ENCODE data around the gene STAP2.

STAP2 gene

DNA sequence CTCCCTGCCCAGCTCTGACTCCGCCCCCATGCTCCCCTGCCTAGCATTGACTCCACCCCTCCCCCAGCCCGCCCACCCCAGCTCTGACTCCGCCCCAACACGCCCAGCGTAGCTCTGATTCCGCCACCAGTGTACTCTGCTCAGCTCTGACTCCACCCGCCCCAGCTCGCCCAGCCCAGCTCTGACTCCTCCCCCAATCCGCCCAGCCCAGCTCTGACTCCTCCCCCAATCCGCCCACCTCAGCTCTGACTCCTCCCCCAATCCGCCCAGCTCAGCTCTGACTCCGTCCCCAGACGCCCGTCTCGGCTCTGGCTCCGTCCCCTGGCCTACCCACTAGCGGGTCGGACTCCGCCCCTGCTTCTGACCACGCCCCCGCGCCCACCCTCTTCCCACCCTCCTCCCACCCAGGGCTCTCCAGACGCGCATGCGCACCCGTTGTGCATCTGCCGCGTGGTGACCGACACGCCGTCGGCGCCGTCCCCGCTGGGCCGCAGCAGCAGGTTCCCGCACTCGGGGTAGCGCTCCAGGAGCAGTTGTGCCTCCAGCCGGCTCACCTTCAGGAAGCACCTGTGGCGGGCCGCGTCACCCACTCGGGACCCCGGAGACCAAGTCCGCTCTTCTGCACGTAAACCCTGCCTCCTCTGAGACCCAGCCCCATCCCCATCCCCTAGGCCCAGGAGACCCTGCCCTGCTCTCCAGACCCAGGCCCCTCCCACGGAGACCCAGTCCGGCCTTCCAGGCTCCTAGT, 10.2 kb downstream of the STAP2 start:
- DNase-seq (ENCODE audit: low read depth in 2 of 2, low spot score in 1 of 2), result peak; percentile 82 to 98

DNA sequence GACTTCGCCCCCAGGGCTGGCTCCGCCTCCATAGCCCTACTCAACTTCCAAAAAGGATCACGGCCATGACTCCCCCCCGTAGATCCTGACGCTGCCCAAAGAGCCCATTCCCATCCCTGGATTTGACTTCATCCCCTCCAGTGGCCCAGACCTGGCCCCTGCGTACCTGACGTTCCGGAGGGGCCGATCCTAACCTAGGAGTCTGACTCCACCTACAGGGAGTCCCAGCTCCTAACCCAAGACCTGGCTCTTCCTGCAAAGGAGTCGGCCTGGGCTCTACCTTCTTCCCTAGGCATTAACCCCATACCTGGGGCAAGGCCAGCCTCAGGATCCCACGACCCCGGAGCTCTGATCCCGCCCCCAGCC, 10.8 kb downstream of the STAP2 start:
- DNase-seq (ENCODE audit: low read depth in 2 of 2, low spot score in 1 of 2), result no peak

DNA sequence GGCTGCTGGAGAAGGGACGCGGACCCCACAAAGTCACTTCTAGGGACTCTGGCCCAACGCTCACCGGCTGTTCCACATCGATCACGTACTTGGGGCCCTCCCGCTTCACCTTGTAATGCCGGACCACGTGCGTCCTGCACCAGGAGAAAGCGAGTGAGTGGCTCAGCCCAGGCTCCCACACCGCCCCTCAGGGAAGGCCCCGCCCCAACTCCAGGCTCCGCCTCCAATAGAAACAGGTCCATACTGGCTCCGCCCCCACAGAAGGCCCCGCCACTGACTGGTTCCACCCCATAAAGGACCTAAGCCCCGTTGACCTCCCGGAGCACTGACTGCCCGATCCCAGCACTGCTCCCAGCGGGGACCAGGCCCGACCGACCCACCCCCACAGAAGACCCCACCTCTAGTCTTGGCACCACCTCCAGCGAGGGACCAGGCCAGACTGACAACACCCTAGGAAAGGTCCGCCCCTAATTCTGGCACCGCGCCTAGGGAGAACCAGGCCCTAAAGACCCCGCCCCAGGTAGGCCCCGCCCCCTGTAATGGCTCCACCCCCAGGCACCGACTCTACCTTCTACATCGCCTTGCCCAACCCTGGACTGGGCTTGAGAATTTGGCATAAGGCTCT, 11.3 kb downstream of the STAP2 start:
- DNase-seq (ENCODE audit: low read depth in 2 of 2, low spot score in 1 of 2), result peak in 1 of 2 donors; percentile 47

DNA sequence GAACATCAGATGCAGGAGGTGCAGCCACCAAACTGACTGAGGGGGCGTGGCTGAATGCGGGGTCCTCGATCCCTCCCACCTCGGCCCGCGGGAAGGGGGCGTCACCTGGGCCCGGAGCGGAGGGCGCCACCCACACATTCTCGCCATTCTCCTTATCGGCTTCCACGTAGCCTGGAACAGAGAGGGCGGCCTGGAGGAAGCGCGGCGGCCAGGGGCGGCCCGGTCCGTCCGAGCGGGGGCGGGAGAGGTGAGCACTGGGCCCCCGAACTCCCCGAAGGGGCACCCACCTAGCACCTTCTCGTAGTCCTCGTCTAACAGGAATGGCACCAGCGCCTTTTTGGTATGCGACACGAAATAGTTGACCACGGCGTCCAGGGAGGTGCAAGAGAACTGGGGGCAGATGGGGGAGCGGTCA, 11.8 kb downstream of the STAP2 start:
- no peak for DNase-seq (ENCODE audit: low read depth in 2 of 2, low spot score in 1 of 2)

DNA sequence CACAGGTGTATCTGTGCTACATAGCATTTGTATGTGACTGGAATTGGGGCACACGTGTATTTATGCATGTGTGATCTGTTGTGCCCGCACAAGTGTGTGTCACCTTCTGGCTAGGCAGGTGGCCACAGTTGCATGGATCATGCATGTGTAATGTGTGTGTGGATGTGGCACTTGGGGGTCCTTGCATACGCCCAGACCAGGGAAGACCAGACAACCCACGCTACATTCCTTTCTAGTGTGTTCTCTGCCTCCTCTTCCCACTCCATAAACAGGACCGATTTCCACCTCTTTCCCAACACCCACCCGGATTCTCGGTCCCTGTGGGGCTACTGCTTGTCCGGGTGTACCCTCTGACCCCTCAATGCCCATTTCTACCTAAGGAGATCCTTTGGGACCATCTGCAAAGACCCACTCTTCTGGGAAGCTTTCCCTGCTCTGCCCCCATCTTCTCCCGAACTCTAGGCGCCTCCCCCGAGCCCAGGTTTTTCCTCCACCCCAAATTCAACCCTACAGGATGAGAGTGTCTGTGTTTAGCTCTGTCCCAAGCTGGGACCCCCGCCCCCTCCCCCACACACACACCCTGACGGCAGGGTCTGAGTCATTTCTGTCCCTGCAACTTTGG, 12.3 kb downstream of the STAP2 start:
- no peak for DNase-seq (ENCODE audit: low read depth in 2 of 2, low spot score in 1 of 2)

DNA sequence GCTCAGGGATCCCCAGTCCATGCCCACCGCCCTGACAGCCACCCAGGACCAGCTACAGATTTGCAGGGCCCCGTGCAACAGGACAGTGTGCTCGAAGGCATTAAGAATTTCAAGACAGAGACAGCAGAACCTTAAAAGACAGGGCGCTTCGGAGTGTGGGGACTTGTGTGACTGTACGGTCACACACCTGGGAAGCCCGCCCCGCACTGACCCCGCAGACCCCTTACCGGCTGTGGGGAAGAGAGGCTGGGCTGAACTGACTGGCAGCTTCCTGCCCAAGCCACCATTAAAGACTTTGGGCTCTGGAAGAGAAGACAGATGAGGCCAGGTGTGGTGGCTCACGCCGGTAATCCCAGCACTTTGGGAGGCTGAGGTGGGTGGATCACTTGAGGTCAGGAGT, 14.4 kb downstream of the STAP2 start:
- DNase-seq (ENCODE audit: low read depth in 2 of 2, low spot score in 1 of 2), result no peak

DNA sequence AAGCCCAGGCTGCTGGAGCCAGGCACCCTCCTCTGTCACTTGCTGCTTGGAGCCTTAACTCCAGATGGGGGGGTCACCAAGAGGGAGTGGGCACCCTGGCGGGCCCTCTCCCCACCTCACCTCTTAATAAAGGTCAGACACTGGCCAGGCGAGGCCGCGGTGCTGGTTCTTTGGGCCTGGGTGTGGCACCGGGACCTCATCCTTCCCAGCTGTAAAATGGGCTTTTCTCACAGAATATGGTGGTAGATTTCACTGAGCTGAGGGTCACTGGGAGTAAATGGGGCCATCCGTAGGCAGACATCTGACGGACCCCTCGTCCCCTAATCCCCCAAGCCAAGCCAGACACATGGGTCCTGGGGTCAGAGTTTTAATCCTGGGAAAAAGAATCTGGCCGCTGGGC, 14.9 kb downstream of the STAP2 start:
- no peak for DNase-seq (ENCODE audit: low read depth in 2 of 2, low spot score in 1 of 2)

DNA sequence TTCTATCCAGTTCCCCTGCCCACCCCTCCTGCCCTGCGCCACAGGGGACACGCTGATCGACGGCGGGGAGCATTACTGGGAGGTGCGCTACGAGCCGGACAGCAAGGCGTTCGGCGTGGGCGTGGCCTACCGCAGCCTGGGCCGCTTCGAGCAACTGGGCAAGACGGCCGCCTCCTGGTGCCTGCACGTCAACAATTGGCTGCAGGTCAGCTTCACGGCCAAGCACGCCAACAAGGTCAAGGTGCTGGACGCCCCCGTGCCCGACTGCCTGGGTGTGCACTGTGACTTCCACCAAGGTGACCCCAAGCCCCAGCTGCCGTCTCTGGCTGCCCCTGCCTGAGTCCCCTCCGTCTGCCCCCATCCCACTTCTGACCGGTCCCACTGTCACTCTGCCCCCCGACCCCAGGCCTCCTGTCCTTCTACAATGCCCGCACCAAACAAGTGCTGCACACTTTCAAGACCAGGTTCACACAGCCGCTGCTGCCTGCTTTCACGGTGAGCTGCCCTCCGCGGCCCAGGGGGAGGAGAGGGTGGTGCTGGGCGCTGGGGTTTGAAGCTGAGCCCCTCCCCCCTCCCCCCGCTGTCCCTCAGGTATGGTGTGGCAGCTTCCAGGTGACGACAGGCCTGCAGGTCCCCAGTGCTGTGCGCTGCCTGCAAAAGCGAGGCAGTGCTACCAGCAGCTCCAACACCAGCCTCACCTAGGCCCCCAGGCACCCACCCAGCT, 15.5 kb downstream of the STAP2 start:
- no peak for DNase-seq (ENCODE audit: low read depth in 2 of 2, low spot score in 1 of 2)

DNA sequence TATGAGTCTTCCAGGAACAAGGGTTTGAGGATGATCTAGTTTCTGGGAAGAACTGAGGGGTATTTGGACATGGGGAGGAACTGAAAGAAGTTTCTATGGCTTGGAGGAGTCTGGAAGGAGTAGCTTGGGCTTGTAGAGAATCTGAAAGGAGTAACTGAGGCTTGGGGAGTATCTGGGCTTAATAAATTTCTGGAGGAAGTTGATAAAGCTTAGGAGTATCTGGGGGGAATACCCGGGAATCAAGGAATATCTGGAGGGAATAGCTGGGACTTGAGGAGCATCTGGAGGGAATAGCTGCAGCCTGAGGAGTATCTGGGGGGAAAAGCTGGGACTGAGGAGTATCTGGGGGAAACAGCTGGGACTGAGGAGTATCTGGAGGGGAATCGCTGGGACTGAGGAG, 18.2 kb downstream of the STAP2 start:
- DNase-seq (ENCODE audit: low read depth in 2 of 2, low spot score in 1 of 2), result no peak

DNA sequence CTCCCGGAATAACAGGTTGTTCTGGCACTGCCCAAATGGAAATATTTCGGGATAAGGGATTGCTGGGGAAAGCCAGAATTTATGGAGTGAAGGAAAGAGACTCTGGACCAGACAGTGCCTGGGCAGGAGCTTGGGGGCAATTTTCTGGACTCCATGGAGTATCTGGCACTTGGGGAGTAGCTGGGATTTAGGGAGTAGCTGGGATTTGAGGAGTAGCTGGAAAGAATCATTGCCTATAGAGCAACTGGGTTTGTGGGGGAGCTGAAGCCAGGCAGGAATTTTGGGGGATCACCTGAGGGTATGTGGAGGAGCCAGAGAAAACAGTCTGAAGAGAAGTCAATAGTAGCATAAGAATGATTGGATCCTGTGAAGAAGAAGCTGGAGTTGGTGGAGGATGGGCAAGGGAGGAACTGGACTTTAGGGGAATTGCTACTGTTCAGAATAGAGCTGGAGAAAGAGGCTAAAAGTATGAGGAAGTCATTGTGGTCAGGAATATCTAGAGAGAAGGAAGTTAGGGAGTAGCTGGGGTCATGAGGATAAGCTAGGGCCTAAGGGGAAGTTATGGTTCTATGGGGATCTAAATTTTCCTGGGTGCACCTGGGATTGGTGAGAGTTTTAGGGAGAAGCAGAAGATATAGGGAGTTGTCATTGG, 19.4 kb downstream of the STAP2 start:
- DNase-seq (ENCODE audit: low read depth in 2 of 2, low spot score in 1 of 2), result no peak

DNA sequence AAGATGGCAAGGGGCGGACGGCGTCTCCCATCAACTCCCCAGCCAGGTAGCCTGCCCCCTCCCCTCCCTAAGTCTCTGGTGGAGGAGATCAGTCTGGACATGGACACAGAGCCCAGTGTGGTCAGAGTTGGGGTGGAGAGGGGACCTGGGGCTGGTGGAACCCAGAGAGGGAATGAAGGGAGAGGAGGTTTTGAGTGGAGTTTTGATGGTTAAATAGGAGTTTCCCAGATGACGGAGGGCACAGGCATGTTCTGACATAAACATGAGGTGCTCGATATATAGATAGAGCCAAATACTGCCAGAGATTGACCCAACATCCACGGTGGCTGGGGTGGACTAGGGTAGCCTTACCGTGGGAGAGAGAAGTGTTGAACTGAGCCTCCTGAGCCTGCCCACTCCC, 20.2 kb downstream of the STAP2 start:
- no peak for DNase-seq (ENCODE audit: low read depth in 2 of 2, low spot score in 1 of 2)

DNA sequence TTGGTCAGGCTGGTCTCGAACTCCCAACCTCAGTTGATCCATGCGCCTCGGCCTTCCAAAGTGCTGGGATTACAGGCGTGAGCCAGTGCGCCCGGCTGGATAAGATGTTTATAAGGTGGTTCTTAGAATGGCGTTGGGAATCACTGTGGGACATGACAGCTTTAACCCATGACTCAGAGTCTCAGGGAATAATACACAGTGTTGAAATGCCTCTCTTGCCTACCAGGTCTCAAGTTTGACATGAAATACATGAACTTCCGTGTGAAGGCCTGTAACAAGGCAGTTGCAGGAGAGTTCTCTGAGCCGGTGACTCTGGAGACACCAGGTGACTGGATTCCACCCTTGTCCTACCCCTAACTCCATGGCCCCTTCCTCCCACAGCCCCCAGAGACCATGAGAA, 21.7 kb downstream of the STAP2 start:
- DNase-seq (ENCODE audit: low read depth in 2 of 2, low spot score in 1 of 2), result no peak

DNA sequence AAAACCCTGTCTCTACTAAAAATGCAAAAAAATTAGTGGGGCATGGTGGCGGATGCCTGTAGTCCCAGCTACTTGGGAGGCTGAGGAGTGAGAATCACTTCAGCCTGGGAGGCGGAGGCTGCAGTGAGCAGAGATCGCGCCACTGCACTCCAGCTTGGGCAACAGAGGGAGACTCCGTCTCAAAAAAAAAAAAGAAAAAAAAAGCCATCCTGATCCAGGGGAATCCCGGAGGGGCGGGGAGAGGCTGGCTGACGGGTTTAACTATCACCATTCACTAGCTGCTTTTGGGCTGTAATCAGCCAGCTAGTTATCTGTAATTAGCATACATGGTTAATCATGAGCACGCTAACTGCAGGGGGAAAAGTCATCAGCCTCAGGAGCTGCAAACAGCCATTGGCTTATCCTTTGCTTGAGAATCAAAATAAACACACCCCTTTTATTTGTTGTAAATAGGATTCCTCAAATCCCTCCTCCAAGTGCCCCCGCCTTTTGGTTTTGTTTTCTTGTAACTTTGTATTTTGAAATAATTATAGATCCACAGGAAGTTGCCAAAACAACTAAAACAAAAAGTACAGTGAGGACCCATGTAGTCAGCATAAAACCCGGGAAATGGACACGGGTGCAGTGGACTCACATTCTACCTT, 24.7 kb downstream of the STAP2 start:
- no peak for DNase-seq (ENCODE audit: low read depth in 2 of 2, low spot score in 1 of 2)

DNA sequence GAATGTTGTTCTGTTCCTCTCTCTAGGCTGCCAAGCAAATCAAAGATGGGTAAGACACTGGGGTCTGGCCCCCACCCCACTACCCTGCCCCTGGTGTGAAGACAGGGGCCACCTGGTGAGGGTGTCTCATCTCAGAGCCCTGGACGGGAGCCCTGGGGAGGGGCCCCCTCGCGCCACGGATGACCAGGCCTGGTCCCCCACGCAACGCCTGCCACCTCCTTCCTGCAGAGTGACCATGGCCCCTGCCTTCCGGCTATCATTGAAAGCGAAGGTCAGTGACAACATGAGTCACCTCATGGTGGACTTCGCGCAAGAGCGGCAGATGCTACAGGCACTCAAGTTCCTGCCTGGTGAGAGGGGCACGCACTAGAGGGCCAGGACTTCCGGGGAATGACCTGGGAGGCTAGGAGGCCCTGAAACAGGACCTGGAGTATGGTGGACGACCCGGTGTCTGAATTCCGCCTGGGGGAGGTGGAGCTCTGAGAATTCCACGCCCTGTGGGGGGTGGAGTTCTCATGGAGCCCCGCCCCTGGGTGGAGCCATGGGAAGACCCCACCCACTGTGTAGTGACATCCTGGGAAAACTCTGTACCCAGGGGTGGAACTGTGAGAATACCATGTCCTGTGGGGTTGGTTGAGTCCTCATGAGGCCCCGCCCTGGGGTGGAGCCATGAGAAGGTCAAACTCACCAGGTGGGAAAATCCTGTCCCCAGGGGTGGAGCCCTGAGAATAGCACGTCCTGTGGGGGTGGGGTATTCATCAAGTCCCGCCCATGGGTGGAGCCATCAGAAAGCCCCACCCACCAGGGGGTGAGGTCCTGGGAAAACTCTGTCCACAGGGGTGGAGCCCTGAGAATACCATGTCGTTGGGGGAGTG, 28.1 kb downstream of the STAP2 start:
- DNase-seq (ENCODE audit: low read depth in 2 of 2, low spot score in 1 of 2), result no peak

DNA sequence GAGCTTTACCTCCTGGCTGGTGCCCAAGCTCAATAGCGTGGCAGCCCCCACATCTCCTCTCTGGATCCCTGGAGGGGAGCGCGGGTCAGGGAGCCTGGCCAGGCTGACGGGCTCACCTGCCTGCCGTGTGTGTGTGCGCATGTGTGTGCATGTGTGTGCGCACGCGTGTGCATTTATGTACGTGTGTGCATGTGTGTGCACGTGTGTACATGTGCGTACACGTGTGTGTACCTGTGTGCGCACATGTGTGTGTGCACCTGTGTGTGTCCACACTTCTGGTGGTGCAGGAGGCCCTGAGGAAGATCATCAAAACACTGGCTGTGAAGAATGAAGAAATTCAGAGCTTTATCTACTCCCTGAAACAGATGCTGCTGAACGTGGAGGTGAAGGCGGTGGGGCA, 33.0 kb downstream of the STAP2 start:
- DNase-seq (ENCODE audit: low read depth in 2 of 2, low spot score in 1 of 2), result no peak

DNA sequence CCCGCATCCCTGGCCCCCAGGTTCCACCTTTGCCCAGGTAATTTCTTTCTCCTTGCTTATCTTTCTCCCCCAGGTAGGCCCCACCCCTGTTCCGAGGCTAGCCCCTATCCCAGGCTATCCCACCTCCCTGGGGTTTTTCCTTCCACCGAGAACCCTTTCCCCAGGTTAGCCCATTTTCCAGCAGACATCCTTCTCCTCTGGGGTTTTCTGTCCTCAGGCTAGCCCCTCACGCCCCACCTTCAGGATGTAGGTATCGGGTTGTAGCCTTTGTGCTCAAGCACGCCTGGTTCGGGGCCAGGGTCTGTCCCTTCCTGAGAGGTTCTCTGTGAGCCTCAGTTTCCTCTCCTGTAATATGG, 33.4 kb downstream of the STAP2 start:
- no peak for DNase-seq (ENCODE audit: low read depth in 2 of 2, low spot score in 1 of 2)

DNA sequence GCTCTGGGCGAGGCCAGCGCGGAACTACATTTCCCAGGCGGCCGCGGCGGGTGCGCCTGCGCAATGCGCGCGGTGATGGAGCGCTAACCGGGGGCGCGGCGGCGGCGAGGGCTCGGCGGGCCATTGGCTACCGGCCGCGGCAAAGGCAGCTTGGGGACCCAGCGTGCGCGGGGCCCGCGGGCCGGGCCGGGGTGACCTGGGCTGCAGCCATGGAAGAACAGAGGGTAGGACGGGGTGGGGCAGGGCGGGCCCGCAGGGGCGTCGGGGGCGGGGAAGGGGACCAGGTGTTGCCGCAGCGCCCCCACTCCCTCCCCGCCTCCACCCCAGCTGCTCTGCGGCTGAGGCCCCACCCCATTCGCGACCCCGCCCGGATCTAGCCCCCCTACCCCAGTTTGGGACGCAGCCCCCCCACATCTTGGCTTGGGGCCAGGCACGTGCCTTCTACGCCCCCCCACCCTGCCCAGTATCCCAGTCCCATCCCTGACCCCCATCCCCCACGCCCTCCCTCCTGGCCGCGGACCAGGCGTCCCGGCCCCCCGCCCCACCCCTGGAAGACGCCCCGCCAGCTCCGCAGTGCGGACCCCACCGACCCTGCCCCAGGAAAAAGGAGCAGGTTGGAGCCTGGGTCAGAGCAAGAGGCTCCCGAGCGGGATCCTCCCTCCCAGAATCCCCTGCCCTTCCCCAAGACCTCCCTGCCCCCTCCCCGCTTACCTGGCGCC, 33.9 kb downstream of the STAP2 start, which contains the start of gene FSD1:
Gene FSD1 (plus strand): TSS at position 61 of the 719 bp plus-strand sequence. CDS start 149 bp downstream, at position 210.
- DNase-seq (ENCODE audit: low read depth in 2 of 2, low spot score in 1 of 2), result no peak

DNA sequence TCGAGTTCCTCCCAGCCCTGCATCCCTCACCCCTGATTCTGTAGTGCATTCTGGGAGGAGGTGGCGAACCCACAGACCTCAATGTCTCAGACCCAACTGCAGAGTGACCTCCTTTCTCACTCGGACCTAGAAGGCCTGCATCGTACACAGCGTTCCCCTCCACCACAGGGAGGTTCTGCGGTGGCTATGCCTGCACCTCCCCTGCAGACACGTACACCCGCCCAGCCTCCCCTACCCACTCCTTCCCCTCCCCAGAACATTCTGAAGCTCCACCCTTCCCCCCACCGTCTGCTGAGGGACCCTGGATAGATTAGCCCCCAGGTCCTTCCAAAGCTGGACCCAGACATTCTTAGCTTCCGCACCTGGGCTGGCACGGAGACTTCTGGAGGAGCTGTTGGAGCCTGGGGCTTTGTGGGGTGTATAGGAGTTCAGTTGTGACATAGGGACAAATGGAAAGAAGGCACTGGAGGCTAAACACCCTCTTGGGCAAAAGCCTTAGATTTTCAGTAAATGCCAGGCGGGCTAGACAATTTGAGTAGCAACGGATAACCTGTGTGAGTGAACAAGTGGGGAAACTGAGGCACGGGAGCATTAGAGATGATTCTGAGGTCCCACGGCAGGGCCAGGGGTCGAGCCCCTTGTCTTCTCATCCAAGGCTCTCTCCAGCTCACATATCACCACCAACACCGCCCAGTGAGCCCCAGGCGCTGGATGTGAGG, 34.6 kb downstream of the STAP2 start:
- no peak for DNase-seq (ENCODE audit: low read depth in 2 of 2, low spot score in 1 of 2)

DNA sequence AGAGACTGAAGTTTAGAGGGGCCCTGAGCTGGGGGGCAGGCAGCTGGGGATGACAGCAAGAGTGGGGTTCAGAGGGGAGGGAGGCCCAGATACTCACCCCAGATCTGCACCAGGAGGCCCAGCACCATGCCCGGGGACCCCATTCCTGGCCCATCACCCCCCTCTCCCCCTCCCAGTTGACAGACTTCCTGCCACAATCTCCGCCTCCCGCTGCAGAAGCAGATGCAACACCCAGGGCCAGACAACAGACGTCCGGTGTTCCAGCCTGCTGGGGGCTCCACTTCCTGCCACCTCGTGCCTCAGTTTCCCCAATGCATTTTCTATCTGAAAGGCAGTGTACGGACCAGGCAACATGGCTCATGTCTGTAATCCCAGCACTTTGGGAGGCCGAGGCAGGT, 36.4 kb downstream of the STAP2 start, which contains the start of gene TMIGD2:
Gene TMIGD2 (minus strand): TSS at position 147 of the 398 bp plus-strand sequence. CDS start 4 bp downstream, at position 143.
- no peak for DNase-seq (ENCODE audit: low read depth in 2 of 2, low spot score in 1 of 2)
